ENCODE results near the gene NCKAP5.

GRCh38 chr2:133241224-133241571 lies 327.1 kb downstream of the NCKAP5 start:
- TF ChIP-seq ZNF717 (CRISPR knock-in tag; IDR thresholded peaks at IDR 0.05) (no peak), YY1 (IDR thresholded peaks at IDR 0.05; ENCODE audit: borderline replicate concordance in 1 of 3, control insufficient read depth in 1 of 3, extremely low read depth in 1 of 3, insufficient read depth in 3 of 3, insufficient read length in 1 of 3, insufficient replicate concordance in 2 of 3, low read depth in 1 of 3, low read length in 2 of 3) (no peak), MLLT1 (IDR thresholded peaks at IDR 0.05) (no peak), NR2C2 (CRISPR knock-in tag; IDR thresholded peaks at IDR 0.05) (no peak), NR2C2 (tag; IDR thresholded peaks at IDR 0.05) (no peak), CTCF (IDR thresholded peaks at IDR 0.05 in 2 of 3, conservative IDR thresholded peaks at IDR 0.05 in 1 of 3; ENCODE audit: insufficient read depth in 2 of 3, low read depth in 1 of 3, low read length in 3 of 3) (no peak), JUND (IDR thresholded peaks at IDR 0.05; ENCODE audit: borderline replicate concordance, low read depth, low read length) (no peak), JUND (tag; IDR thresholded peaks at IDR 0.05; ENCODE audit: borderline replicate concordance, low read depth, low read length) (no peak), PREB (CRISPR knock-in tag; IDR thresholded peaks at IDR 0.05) (no peak), CAMTA2 (CRISPR knock-in tag; conservative IDR thresholded peaks at IDR 0.05) (no peak), ZNF140 (CRISPR knock-in tag; IDR thresholded peaks at IDR 0.05) (no peak), USF2 (CRISPR knock-in tag; IDR thresholded peaks at IDR 0.05) (no peak), SMC3 (conservative IDR thresholded peaks at IDR 0.05; ENCODE audit: insufficient read depth, low read depth, low read length) (no peak)

Data from K562 (cell line).